Esophagus muscularis mucosa (tissue), 4 donors: ENCODE data around the gene GMEB2. TPM values are rescaled to one million over a fixed set of nuclear protein-coding genes. Genes with fewer than 3 reads are reported as not detected.

Source experiments
- DNase-seq: peaks from one replicate; pipeline ENCODE4 v3.0.0-alpha.2; 2017; ENCODE audit errors: extremely low spot score
- H3K27ac ChIP-seq, 4 donors: fragments of 200-600 bp; sonication (generic); replicated peaks in 1 of 4; 1 replicate in 3 of 4; 2 replicates in 1 of 4; pipeline ENCODE4 v1.5.1; 2016 to 2019; ENCODE audit warnings: mild to moderate bottlenecking in 1 of 4
- H3K27me3 ChIP-seq, 4 donors: fragments of 200-600 bp; sonication (generic); one replicate each; pipeline versions ENCODE4 v1.5.1 to v1.6.0; 2016 to 2019
- H3K36me3 ChIP-seq, 4 donors: fragments of 200-600 bp; sonication (generic); one replicate each; pipeline ENCODE4 v1.5.1; 2016 to 2019
- H3K4me1 ChIP-seq, 4 donors: fragments of 200-600 bp; sonication (generic); one replicate each; pipeline ENCODE4 v1.5.1; 2016 to 2019
- H3K4me3 ChIP-seq, 4 donors: fragments of 200-600 bp; sonication (generic); 1 replicate in 2 of 4; 2 replicates in 2 of 4; pipeline ENCODE4 v1.5.1; 2016 to 2019; ENCODE audit warnings: mild to moderate bottlenecking in 4 of 4, moderate library complexity in 1 of 4
- H3K9me3 ChIP-seq, 4 donors: fragments of 200-600 bp; sonication (generic); 1 replicate in 3 of 4; 2 replicates in 1 of 4; pipeline ENCODE4 v1.5.1; 2016 to 2019
- CTCF ChIP-seq, 3 experiments: fragments of 200-600 bp in 2 of 3; fragments of 450-650 bp in 1 of 3; sonication (generic) in 2 of 3; IDR thresholded peaks; one replicate each; pipeline ENCODE4 v1.5.1; 2017 to 2019; ENCODE audit warnings: antibody characterized with exemption in 3 of 3, mild to moderate bottlenecking in 2 of 3, moderate library complexity in 1 of 3
- EP300 ChIP-seq: sonication (generic); formaldehyde crosslinking; IDR thresholded peaks from one replicate; pipeline ENCODE4 v1.6.1; 2017; ENCODE audit warnings: antibody characterized with exemption
- POLR2A ChIP-seq: fragments of 450-650 bp; IDR thresholded peaks from one replicate; pipeline ENCODE4 v1.6.1; 2017; ENCODE audit warnings: antibody characterized with exemption, moderate library complexity, mild to moderate bottlenecking, low read depth
- POLR2AphosphoS5 ChIP-seq, 2 donors: sonication (generic); formaldehyde crosslinking; IDR thresholded peaks; one replicate each; pipeline ENCODE4 v1.6.1; 2017; ENCODE audit warnings: antibody characterized with exemption in 2 of 2
- whole genome bisulfite sequencing: methylation state at CpG from one replicate; pipeline ENCODE4 v1.1.5; 2018; 5-methylcytosine and 5-hydroxymethylcytosine counted together
- intact Hi-C: fragments of 100-400 bp; cut with DNase I; formaldehyde crosslinking; loops from one replicate; pipeline ENCODE4 v1.15.1; 2023
- total RNA-seq, 4 donors: library from RNA; depleted of rRNA; stranded (reverse); fragments of >200 nt; gene quantifications; one replicate each; pipeline versions ENCODE4 v1.1.0 to v1.2.1, GENCODE V29; 2016

The GMEB2 gene
- total RNA-seq, 4 donors from 2014 or later: 11.1 to 19.1 (median 14.0) TPM

- Histone ChIP-seq H3K27ac (no peak overlapping the region), H3K4me3 (no peak overlapping the region), H3K36me3 (no peaks in the 10 kb centered on the region), H3K9me3 (no peaks in the 10 kb centered on the region), H3K4me1 (peaks cover 0 to 6% (median 0%) of the 10 kb centered on the region in 4 donors), H3K27me3 (peaks cover 0 to 58% (median 15%) of the 10 kb centered on the region in 4 donors)
- TF ChIP-seq EP300 (no peak), POLR2AphosphoS5 (IDR thresholded peaks at IDR 0.05) (no peak)
- no peak for DNase-seq
- intact Hi-C loops: no loop called here
- WGBS: 74% methylated on average over 22 of the region's 27 CpGs
These were observed 82.5 kb downstream of the GMEB2 start for GRCh38 chr20:63544241-63544957.

GRCh38 chr20:63543733-63544132 is 83.2 kb downstream of the GMEB2 start:
- WGBS: 91% methylated on average over 6 of the region's 6 CpGs
- Histone ChIP-seq H3K9me3 (no peaks in the 10 kb centered on the region), H3K27me3 (peaks cover 0 to 55% (median 12%) of the 10 kb centered on the region in 4 donors), H3K4me1 (peaks cover 0 to 7% (median 0%) of the 10 kb centered on the region in 4 donors), H3K4me3 (no peak overlapping the region), H3K27ac (no peak overlapping the region), H3K36me3 (no peaks in the 10 kb centered on the region)
- no peak for TF ChIP-seq CTCF (IDR thresholded peaks at IDR 0.05)
- no peak for TF ChIP-seq POLR2AphosphoS5 (IDR thresholded peaks at IDR 0.05)
- no peak for TF ChIP-seq POLR2A
- TF ChIP-seq EP300: no peak
- DNase-seq: no peak
- intact Hi-C loops: no loop called here

GRCh38 chr20:63543131-63543530 is 83.8 kb downstream of the GMEB2 start:
- H3K27me3 ChIP-seq: peaks cover 0 to 53% (median 10%) of the 10 kb centered on the region in 4 donors
- H3K9me3 ChIP-seq: no peaks in the 10 kb centered on the region
- no peak overlapping the region for H3K27ac ChIP-seq
- no peak for TF ChIP-seq POLR2AphosphoS5 (IDR thresholded peaks at IDR 0.05)
- TF ChIP-seq POLR2A: no peak
- TF ChIP-seq CTCF (IDR thresholded peaks at IDR 0.05): no peak
- TF ChIP-seq EP300: no peak
- DNase-seq: no peak
- peaks cover 4 to 13% (median 5%) of the 10 kb centered on the region in 4 donors for H3K4me1 ChIP-seq
- no peaks in the 10 kb centered on the region for H3K36me3 ChIP-seq
- intact Hi-C loops: no loop called here
- 76% methylated on average over 9 of the region's 10 CpGs for WGBS
- H3K4me3 ChIP-seq: no peak overlapping the region

- TF ChIP-seq POLR2AphosphoS5 (IDR thresholded peaks at IDR 0.05): no peak
- no peak for TF ChIP-seq EP300
- no peak for TF ChIP-seq POLR2A
- TF ChIP-seq CTCF (IDR thresholded peaks at IDR 0.05): no peak
- 85% methylated on average over 10 of the region's 10 CpGs for WGBS
These were observed 84.2 kb downstream of the GMEB2 start for GRCh38 chr20:63542696-63543095.

GRCh38 chr20:63542031-63542559 is 84.8 kb downstream of the GMEB2 start:
- intact Hi-C loops: no loop called here

More at GRCh38 chr20:63542696-63543095, 84.2 kb downstream of the GMEB2 start:
- Histone ChIP-seq H3K36me3 (no peaks in the 10 kb centered on the region), H3K27ac (no peak overlapping the region), H3K4me1 (peaks cover 8 to 15% (median 9%) of the 10 kb centered on the region in 4 donors), H3K9me3 (no peaks in the 10 kb centered on the region), H3K27me3 (peaks cover 0 to 53% (median 6%) of the 10 kb centered on the region in 4 donors), H3K4me3 (no peak overlapping the region)
- DNase-seq: no peak
- intact Hi-C loops: no loop called here

More at GRCh38 chr20:63542031-63542559, 84.8 kb downstream of the GMEB2 start:
- Histone ChIP-seq H3K9me3 (no peaks in the 10 kb centered on the region), H3K4me3 (no peak overlapping the region), H3K27ac (no peak overlapping the region), H3K4me1 (peaks cover 14 to 15% (median 15%) of the 10 kb centered on the region in 4 donors), H3K36me3 (no peaks in the 10 kb centered on the region), H3K27me3 (peaks cover 0 to 53% (median 4%) of the 10 kb centered on the region in 4 donors)
- TF ChIP-seq POLR2AphosphoS5 (IDR thresholded peaks at IDR 0.05) (no peak), EP300 (no peak), POLR2A (no peak), CTCF (IDR thresholded peaks at IDR 0.05) (no peak)
- WGBS: 97% methylated on average over 14 of the region's 36 CpGs
- DNase-seq: no peak
